ENCODE results near the gene PACS1.

DNA sequence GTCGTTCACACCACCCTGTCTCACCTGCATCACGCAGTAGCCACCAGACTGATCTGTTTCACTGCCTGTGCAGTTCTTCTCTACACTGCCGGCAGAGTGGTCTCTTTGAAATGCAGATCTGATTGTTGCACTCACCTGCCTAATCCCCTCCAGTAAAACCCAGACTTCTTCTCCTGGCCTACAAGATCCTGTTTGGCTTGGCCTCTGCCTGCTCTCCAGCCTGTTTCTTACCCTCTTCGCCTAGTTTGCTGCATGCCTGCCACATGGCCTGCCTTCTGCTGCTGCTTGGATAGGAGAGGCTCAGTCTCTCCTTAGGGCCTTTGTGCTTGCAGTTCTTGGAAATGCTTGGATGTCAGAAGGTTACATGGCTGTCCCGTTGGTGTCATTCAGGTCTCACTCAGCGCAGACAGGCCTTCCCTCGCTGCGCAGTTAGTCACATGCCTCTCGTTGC, 42.0 kb downstream of the PACS1 start:
- TF ChIP-seq CTCF (IDR thresholded peaks at IDR 0.05; ENCODE audit: low read length) (no peak), EZH2phosphoT487 (IDR thresholded peaks at IDR 0.05; ENCODE audit: low read length) (no peak), EZH2 (optimal IDR thresholded peaks at IDR 0.05; ENCODE audit: low read depth, low read length) (no peak)

All from MM.1S (cell line).